ENCODE results near the gene EPB41.

GRCh38 chr1:29125788-29126187 is 211.4 kb downstream of the EPB41 start:
- TF ChIP-seq JUNB (IDR thresholded peaks at IDR 0.05): no peak
- no peak for TF ChIP-seq CTCF (IDR thresholded peaks at IDR 0.05)
- no peak for TF ChIP-seq CEBPB (IDR thresholded peaks at IDR 0.05)
- TF ChIP-seq REST (IDR thresholded peaks at IDR 0.05): no peak
- no peak for TF ChIP-seq EHF (CRISPR knock-in tag; IDR thresholded peaks at IDR 0.05)
- no peak for TF ChIP-seq MAZ (IDR thresholded peaks at IDR 0.05; ENCODE audit: borderline replicate concordance, low read depth, low read length)
- no peak for TF ChIP-seq SMC3 (IDR thresholded peaks at IDR 0.05)
- no peak for TF ChIP-seq ZFP36 (IDR thresholded peaks at IDR 0.05; ENCODE audit: borderline replicate concordance, partially characterized antibody)
- TF ChIP-seq KDM1A (IDR thresholded peaks at IDR 0.05; ENCODE audit: low read depth): no peak
- no peak for TF ChIP-seq EHMT2 (IDR thresholded peaks at IDR 0.05; ENCODE audit: low read depth)

Data from A549 (cell line).